Mesendoderm (in vitro differentiated cells): Measurements from ENCODE around the gene ACOX1.

Experiments
- DNase-seq: peaks from one replicate; pipeline ENCODE4 v3.0.0; 2013
- H2AK5ac ChIP-seq: 2 replicates; pipeline ENCODE4 v1.6.1; 2013; ENCODE audit warnings: low read length, inconsistent platforms
- H2BK120ac ChIP-seq: 2 replicates; pipeline ENCODE4 v1.6.1; 2013; ENCODE audit warnings: low read depth, mild to moderate bottlenecking, low read length, moderate library complexity, mixed read lengths
- H2BK15ac ChIP-seq: replicated peaks from 2 replicates; pipeline ENCODE4 v1.6.1; 2013; ENCODE audit warnings: low read depth, mild to moderate bottlenecking, moderate library complexity
- H2BK5ac ChIP-seq: 2 replicates; pipeline ENCODE4 v1.6.1; 2013; ENCODE audit warnings: low read length, inconsistent platforms
- H3K18ac ChIP-seq: 2 replicates; pipeline ENCODE4 v1.6.1; 2013; ENCODE audit warnings: mild to moderate bottlenecking, low read length, mixed read lengths
- H3K23ac ChIP-seq: one replicate; pipeline ENCODE4 v1.6.1; 2013; ENCODE audit warnings: low read length
- H3K27ac ChIP-seq: 2 replicates; pipeline ENCODE4 v1.5.1; 2013; ENCODE audit warnings: low read depth, mild to moderate bottlenecking, inconsistent platforms, low read length, moderate library complexity
- H3K27me3 ChIP-seq: 2 replicates; pipeline ENCODE4 v1.6.1; 2013; ENCODE audit warnings: low read length, control low read depth, mild to moderate bottlenecking, inconsistent platforms; ENCODE audit not compliant: insufficient read depth, poor library complexity
- H3K36me3 ChIP-seq: 2 replicates; pipeline ENCODE4 v1.6.1; 2013; ENCODE audit warnings: low read length, inconsistent platforms; ENCODE audit not compliant: control insufficient read depth, insufficient read depth
- H3K4ac ChIP-seq: one replicate; pipeline ENCODE4 v1.6.1; 2013; ENCODE audit warnings: low read depth, mild to moderate bottlenecking, low read length, moderate library complexity
- H3K4me1 ChIP-seq: 2 replicates; pipeline ENCODE4 v1.6.1; 2013; ENCODE audit warnings: low read depth, low read length, inconsistent platforms; ENCODE audit not compliant: control insufficient read depth
- H3K4me2 ChIP-seq: 2 replicates; pipeline ENCODE4 v1.6.1; 2013; ENCODE audit warnings: low read length
- H3K4me3 ChIP-seq: 2 replicates; pipeline ENCODE4 v1.5.1; 2013; ENCODE audit warnings: mild to moderate bottlenecking, low read length
- H3K56ac ChIP-seq: one replicate; pipeline ENCODE4 v1.6.1; 2013; ENCODE audit warnings: low read length
- H3K79me1 ChIP-seq: 2 replicates; pipeline ENCODE4 v1.6.1; 2013; ENCODE audit warnings: low read length, inconsistent platforms
- H3K79me2 ChIP-seq: 2 replicates; pipeline ENCODE4 v1.6.1; 2013; ENCODE audit warnings: mild to moderate bottlenecking, low read length; ENCODE audit not compliant: control insufficient read depth, insufficient read depth
- H3K9ac ChIP-seq: 2 replicates; pipeline ENCODE4 v1.6.1; 2013; ENCODE audit warnings: low read length, inconsistent platforms
- H4K5ac ChIP-seq: one replicate; pipeline ENCODE4 v1.6.1; 2013; ENCODE audit warnings: low read length
- H4K8ac ChIP-seq: one replicate; pipeline ENCODE4 v1.6.1; 2013; ENCODE audit warnings: low read depth, mild to moderate bottlenecking, control low read depth, low read length, moderate library complexity
- WGBS: extraction: QIAGEN DNeasy Blood & Tissue Kit; methylation state at CpG from one replicate; pipeline ENCODE4 v1.1.7; 2013; ENCODE audit warnings: low lambda C conversion rate, missing lambda C conversion rate; ENCODE audit not compliant: insufficient coverage; ENCODE audit errors: extremely low coverage; 5-methylcytosine and 5-hydroxymethylcytosine counted together

The ACOX1 gene

DNA sequence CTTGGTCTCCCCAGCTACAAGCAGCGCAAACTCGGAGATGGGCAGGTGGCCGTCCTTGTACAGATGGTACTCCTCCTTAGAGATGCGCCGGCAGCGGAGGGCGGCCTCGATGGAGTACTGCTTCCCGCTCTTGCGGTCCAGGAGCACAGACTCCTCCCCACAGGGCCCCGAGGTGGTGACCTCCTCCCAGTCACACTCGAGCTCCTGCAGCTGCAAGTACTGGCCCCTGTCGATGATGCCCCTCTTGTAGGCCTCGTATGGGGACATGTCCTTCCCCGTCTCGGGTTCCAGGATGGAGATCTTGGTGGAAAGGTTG lies 28.8 kb upstream of the ACOX1 start:
- Histone ChIP-seq H3K4me2 (no peak overlapping the region), H3K79me2 (no peaks in the 10 kb centered on the region), H2AK5ac (no peak overlapping the region), H2BK120ac (no peak overlapping the region), H4K5ac (no peak overlapping the region), H3K36me3 (peaks cover 4% of the 10 kb centered on the region), H2BK15ac (no peak overlapping the region), H3K18ac (no peak overlapping the region), H3K23ac (no peak overlapping the region), H3K79me1 (no peaks in the 10 kb centered on the region), H3K4ac (no peak overlapping the region), H3K9ac (no peak overlapping the region), H3K56ac (no peak overlapping the region), H3K4me3 (no peak overlapping the region), H2BK5ac (no peak overlapping the region), H3K27ac (no peak overlapping the region), H3K27me3 (no peaks in the 10 kb centered on the region), H4K8ac (no peak overlapping the region), H3K4me1 (no peaks in the 10 kb centered on the region)
- no CpG with 5 or more reads among the region's 16 CpGs for WGBS
- DNase-seq: no peak

- no peak for DNase-seq
- WGBS: no CpG with 5 or more reads among the region's 39 CpGs
- H3K79me1 ChIP-seq: no peaks in the 10 kb centered on the region
Observed at GRCh38 chr17:76007131-76007849, 28.3 kb upstream of the ACOX1 start.

DNA sequence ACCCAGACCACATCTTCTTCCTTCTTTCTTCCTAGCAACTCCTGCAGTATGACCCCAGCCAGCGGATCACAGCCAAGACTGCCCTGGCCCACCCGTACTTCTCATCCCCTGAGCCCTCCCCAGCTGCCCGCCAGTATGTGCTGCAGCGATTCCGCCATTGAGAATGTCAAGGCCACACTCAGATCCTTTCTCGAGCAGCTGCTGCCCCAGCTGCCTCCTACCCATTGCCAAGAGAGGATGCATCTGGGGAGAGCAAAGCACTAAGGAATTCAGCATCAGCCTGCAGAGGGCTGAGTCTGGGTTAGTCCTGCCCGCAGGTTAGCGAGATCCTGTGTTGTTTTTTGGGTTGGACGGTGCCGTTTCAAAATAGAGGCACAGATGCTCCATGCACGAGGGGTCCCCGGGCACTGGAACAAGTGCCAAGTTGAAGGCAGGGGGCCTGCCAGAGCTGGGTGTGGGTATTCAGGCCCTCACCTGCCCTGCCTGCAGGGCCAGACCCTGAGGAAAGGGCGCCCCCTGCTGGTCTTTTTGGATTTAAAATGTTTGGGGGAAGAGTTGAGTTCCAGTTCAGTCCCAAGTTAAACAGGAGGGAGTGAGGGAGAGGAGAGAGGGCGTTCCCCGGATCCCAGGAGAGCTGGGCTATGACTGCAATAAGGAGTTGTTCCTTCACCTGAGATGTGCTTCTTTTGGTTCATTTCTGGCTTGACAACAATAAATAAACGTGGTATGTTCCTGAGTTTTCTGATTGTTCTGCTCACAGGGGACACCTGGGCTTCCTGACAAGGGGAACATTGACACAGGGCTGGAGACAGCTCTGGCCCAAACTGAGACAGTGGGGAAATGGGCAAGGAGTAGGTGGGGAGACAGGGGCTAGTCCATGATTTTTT lies 26.5 kb upstream of the ACOX1 start:
- WGBS: no CpG with 5 or more reads among the region's 16 CpGs
- H3K4ac ChIP-seq: no peak overlapping the region

More at GRCh38 chr17:76007131-76007849, 28.3 kb upstream of the ACOX1 start:
- Histone ChIP-seq H3K9ac (no peak overlapping the region), H2BK15ac (no peak overlapping the region), H2BK5ac (no peak overlapping the region), H3K79me2 (no peaks in the 10 kb centered on the region), H2BK120ac (no peak overlapping the region), H3K27ac (no peak overlapping the region), H3K56ac (no peak overlapping the region), H3K4me2 (no peak overlapping the region), H3K23ac (no peak overlapping the region), H4K5ac (no peak overlapping the region), H3K27me3 (no peaks in the 10 kb centered on the region), H3K4ac (no peak overlapping the region), H3K36me3 (peaks cover 4% of the 10 kb centered on the region), H3K18ac (no peak overlapping the region), H3K4me3 (no peak overlapping the region), H4K8ac (no peak overlapping the region), H3K4me1 (no peaks in the 10 kb centered on the region), H2AK5ac (no peak overlapping the region)

GRCh38 chr17:76004750-76005262 lies 25.8 kb upstream of the ACOX1 start:
- DNase-seq: no peak
- Histone ChIP-seq H3K4me3 (no peak overlapping the region), H3K4me2 (no peak overlapping the region), H3K4me1 (no peaks in the 10 kb centered on the region), H3K27ac (no peak overlapping the region), H3K9ac (no peak overlapping the region), H3K79me1 (no peaks in the 10 kb centered on the region), H2BK5ac (no peak overlapping the region), H3K56ac (no peak overlapping the region), H3K4ac (no peak overlapping the region), H3K79me2 (no peaks in the 10 kb centered on the region), H3K23ac (no peak overlapping the region), H3K36me3 (peaks cover 4% of the 10 kb centered on the region), H4K8ac (no peak overlapping the region), H3K27me3 (no peaks in the 10 kb centered on the region), H2BK120ac (no peak overlapping the region), H3K18ac (no peak overlapping the region), H2BK15ac (no peak overlapping the region), H4K5ac (no peak overlapping the region), H2AK5ac (no peak overlapping the region)
- WGBS: no CpG with 5 or more reads among the region's 8 CpGs

More for the DNA sequence above, 26.5 kb upstream of the ACOX1 start:
- no peak overlapping the region for H3K23ac ChIP-seq
- DNase-seq: peak; percentile 81
- no peak overlapping the region for H4K5ac ChIP-seq
- no peaks in the 10 kb centered on the region for H3K79me1 ChIP-seq
- no peak overlapping the region for H3K9ac ChIP-seq
- no peak overlapping the region for H2AK5ac ChIP-seq
- H3K36me3 ChIP-seq: peaks cover 4% of the 10 kb centered on the region
- no peak overlapping the region for H3K4me3 ChIP-seq
- H3K18ac ChIP-seq: no peak overlapping the region
- peak overlapping the region; percentile 15 for H3K56ac ChIP-seq
- no peak overlapping the region for H3K27ac ChIP-seq
- H2BK15ac ChIP-seq: no peak overlapping the region
- H3K27me3 ChIP-seq: no peaks in the 10 kb centered on the region
- H3K4me1 ChIP-seq: no peaks in the 10 kb centered on the region
- H3K79me2 ChIP-seq: no peaks in the 10 kb centered on the region
- no peak overlapping the region for H3K4me2 ChIP-seq
- no peak overlapping the region for H2BK120ac ChIP-seq
- no peak overlapping the region for H4K8ac ChIP-seq
- H2BK5ac ChIP-seq: no peak overlapping the region

GRCh38 chr17:76003915-76004314 lies 24.9 kb upstream of the ACOX1 start:
- Histone ChIP-seq H3K4me1 (no peaks in the 10 kb centered on the region), H2BK15ac (no peak overlapping the region), H3K18ac (no peak overlapping the region), H3K4ac (no peak overlapping the region), H2AK5ac (no peak overlapping the region), H3K23ac (no peak overlapping the region), H3K4me2 (no peak overlapping the region), H2BK5ac (no peak overlapping the region), H4K8ac (no peak overlapping the region), H3K79me1 (no peaks in the 10 kb centered on the region), H3K27me3 (no peaks in the 10 kb centered on the region), H2BK120ac (no peak overlapping the region), H3K79me2 (no peaks in the 10 kb centered on the region), H3K4me3 (no peak overlapping the region), H3K56ac (no peak overlapping the region), H3K36me3 (peaks cover 4% of the 10 kb centered on the region), H4K5ac (no peak overlapping the region), H3K27ac (no peak overlapping the region), H3K9ac (no peak overlapping the region)
- WGBS: no CpG with 5 or more reads among the region's 6 CpGs
- no peak for DNase-seq
